Activated CD4-positive, CD25-positive, alpha-beta regulatory T cell treated with anti-CD3 and anti-CD28 coated beads, Interleukin-2, amount 50 U/mL, for 72 hours (primary cell): ENCODE results near the gene TNIP3.
"Not testable (repeated sequence)": the region's sequence is repeated elsewhere in the genome, so short reads cannot be mapped to it uniquely, and the experiment has no call there.

Experiments used
- DNase-seq: peaks from one replicate; pipeline ENCODE4 v3.0.0; 2021

TNIP3 gene

DNA sequence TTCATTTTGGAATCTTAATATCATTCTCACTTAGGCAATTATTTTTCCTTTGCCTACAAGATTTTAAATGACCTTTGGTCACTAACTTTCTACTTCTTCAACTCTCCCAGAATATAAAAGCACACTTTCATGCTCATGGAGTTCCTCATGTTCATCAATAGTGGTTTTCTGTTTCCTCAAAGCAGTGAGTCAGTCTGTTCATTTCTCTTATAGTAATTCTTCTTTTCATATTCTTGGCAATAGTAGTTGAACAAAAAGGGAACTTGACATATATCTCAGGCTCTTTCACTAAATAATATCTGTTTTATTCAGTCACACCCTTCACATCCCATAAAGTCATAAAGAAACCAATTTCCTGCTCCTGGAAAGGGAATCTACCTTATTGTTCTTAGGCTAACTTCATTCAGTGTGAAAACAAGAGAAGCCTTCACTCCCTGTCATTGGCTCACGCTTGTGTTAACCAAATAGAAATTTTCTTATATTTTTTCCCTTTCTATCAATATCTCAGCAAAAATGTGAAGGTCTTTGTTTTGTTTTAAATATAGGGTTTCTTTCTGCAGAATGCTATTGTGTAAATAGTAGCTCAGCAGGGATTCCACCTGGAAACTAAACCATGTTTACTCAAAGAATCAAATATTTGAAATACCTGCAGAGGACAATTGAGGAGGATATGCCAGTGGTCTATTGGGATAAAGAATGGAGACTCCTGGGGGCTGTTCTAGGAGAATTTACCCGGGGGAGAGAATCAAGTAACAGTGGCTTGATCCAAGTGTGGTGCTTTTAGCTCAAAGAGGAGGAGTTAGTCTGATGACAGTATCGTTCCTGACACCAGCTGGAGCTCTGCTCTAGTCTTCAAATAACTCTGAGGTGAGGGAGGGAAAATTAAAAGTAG lies 13.4 kb upstream of the TNIP3 start:
- DNase-seq, result no peak

DNA sequence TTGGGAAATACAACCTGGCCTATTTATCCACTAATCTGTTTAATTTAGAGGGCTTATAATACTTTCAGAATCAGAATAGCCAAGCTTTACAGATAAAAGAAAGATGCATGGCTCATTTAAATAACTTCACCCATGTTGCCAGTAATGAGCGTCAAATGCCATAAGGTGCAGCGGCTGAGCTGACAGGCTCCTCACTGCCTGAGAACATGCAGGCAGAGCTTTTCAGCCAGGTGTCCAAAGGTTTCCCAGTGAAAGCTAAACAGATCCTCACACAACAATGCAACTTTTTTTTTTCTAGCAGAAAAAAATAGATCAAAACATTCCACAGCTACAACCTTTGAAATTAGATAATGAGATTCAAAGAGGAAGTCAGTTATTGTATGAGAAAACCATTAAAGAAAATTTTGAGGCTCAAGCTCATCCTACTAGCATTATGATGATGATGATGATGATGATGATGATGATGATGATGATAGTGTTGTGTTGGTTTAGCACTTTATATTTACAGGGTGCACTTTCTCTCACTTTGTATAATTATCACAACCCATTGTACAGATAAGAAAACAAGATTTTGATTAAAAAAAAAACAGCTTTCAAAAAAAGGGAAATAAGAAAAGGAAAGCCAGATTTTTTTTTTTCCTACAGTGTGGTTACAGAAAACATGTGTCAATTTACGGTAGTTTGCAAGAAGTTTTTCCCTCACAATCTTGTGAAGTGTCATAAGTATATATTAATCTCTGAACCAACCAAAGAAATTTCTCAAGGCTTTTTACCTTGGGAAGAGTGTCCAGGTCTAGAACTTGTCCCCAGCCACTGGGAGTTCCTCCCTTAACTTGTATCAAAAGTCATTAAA lies 12.2 kb upstream of the TNIP3 start:
- no peak for DNase-seq

GRCh38 chr4:121171477-121171876 lies 7.4 kb upstream of the TNIP3 start:
- DNase-seq, result not testable (repeated sequence)

DNA sequence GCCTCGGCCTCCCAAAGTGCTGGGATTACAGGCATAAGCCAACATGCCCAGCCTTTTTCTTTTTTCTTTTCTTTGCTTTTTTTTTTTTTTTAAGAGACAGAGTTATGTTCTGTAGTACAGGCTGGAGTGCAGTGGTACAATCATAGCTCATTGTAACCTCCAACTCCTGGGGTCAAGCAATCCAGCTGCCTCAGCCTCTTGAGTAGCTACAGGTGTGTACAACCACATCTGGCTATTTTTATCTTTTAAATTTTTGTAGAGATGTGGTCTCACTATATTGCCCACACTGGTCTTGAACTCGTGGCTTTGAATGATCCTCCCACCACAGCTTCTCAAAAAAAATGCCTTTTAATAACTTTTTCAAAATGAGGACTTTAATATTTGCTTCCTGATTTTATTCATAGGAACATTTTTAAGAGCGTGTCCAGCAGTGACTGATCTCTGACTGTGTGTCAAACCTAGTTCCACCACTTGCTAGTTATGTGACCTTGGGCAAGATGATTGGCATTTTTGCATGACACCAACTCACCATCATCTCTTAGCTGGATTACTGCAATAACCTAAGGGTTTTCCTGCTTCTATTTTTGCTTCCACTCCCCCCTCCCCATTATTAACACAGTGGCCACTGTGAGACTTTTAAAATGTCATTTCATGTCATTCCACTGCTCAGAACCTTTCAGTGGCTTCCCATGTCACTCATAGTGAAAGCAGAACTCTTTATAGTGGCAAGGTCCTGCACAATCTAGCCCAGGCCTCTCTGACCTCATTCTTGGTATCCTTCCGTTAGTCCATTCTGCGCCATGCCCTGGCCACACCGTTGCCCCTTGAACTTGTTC lies 4.5 kb upstream of the TNIP3 start:
- no peak for DNase-seq

DNA sequence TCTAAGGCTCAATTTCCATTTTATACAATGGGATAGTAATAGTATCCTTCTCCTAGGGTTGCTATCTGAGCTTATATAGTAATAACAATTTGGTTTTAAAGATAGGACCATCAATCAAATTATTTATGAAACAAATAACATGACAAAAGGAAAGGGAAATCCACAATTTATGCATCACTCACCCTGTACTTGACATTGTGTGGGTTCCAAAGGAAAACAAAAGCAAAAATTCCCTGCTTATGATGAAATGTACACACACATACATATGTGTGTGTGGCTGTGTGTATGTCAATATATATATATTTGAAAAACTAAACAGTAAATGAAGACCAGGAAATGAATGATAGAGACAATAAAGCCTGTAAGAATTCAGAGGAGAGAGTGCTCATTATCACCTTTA lies 2.9 kb upstream of the TNIP3 start:
- DNase-seq, result no peak

DNA sequence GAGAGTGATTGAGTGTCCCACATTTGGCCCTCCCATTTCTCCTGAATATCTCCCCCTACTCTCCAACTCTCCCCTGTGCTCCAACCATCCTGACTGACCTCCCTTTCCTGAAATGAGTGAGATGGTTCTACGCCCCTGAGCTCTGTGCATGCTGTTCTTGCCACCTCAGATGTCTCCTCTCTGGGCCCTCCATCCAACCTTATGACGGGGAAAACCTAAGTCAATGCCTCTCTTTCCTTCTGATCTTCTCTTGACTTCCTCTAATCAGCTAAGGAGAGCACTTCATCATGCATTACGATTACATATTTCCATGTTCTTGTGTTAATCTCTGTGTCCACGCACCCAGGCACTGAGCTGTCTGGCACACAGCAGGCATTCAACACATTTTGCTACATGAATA lies 1.1 kb upstream of the TNIP3 start:
- DNase-seq, result no peak

DNA sequence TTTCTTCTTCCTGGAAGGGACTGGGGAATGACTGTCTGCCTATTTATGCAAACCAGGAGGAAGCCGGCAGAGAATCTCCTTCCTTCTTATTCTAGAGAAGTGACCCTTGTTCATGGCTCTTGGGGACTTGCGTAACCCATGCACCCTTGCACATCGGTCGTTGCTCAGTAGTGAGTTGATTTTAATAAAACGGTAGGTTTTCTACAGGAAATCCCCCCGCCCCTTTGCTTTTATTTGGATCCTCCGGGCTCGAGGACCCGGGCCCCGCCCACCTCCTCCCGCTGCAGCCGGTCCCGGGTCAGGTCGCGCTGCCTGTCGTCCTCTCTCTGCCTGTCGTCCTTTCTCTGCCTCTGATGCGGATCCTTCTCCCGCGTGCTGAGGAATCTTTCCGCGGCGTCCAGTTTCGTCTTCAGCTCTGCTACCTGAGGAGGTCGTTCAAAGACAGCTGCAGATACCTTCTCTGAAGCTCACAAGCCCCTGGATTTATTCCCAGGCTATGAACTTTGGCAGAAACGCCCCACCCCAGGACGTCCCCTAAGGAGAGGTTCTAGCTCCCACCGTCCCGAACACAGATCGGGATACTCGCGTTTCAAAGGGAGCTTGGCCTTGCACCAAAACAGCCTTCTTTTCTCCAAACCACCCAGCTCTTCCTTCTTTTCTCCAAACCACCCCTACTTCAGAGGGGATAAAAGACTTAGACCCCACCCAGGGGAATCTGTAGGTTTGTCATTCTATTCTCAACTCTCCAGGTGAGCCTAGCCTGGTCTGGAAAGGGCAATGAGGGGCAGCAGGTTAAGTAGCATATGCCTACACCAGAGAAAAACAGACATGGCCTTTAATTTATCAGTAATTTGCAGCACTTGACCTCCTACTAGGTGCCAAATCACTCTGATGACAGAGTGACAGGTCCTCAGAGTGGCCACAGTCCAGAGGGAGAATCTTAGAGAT lies 7.0 kb downstream of the TNIP3 start:
- DNase-seq, result peak; percentile 45

DNA sequence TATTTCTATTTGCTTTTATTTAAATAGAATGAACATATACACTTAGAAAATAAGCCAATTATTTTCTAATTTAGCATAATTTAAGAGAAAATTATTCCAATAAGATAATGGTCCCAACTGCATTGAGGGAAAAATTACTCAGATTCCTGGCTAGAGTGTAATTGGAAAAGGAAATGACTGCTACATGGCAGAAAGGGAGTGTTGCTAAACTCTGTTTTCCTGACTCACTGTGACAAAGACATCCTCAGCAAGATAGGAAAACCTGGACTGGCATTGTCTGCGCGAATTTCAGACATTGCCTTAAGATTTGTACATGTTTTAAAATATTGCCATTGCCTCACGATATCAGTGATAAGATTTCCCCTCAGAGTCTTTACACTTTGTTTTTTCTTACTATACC lies 8.2 kb downstream of the TNIP3 start:
- no peak for DNase-seq

GRCh38 chr4:121154103-121154515 lies 10.0 kb downstream of the TNIP3 start:
- DNase-seq, result no peak

- no peak for DNase-seq
Observed at GRCh38 chr4:121151942-121152341, 12.2 kb downstream of the TNIP3 start.

- DNase-seq, result no peak
Observed at GRCh38 chr4:121150486-121150885, 13.6 kb downstream of the TNIP3 start.

- no peak for DNase-seq
Observed at GRCh38 chr4:121150003-121150402, 14.1 kb downstream of the TNIP3 start.

DNA sequence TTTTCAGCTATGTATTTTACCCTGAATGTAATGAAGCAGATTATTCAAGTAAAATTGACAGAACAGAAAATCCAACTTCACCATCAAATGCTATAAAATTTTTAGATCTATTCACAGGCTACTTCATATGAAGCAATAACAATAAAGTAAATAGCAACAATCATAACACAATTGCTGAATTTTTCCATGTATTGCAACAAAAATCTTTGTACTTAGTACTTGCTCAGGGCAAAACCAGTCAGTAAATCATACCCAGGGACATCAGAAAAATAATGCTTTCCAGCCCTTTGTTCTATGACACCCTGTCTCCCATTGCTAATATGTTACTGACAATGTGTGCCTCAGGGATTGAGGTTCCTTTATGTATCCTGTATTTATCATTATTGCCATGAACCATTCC lies 15.5 kb downstream of the TNIP3 start:
- DNase-seq, result no peak

DNA sequence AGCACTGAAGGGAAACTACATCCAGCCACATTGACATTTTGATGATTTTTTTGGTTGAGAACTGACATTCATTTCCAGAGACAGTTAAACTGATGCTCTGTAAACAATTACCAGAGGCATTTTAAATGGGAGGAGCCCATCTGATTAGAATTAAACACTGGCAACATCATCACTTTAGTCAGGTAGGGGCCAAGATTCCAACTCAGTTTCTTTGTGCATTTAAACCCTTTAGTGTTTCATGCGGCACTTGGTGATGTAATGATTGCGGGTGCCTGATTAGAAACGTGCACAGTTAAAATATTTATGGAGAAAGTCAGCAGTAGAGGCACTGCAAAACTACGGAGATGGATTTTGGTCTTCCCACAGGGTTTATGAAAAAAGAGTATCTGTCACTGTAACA lies 16.1 kb downstream of the TNIP3 start:
- no peak for DNase-seq

GRCh38 chr4:121146530-121146929 lies 17.6 kb downstream of the TNIP3 start:
- no peak for DNase-seq

DNA sequence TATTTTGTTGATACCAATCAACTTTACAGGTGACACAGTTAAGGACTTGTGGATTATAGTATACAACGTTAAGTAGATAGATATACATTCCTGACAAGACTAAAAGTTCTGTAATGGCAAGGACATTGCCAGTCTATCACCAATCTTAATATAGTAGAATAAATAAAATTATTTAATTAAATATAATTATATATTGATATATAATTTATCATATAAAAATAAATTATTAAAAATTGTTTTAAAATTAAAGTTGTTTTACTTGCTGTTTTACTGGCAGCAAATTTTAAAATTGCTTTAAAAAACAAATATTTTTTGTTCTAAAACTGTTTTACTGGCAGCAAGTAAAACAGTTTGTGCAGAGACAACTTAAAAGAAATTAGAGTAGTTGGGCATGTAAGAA lies 18.7 kb downstream of the TNIP3 start:
- no peak for DNase-seq

GRCh38 chr4:121144021-121144420 lies 20.1 kb downstream of the TNIP3 start:
- no peak for DNase-seq

DNA sequence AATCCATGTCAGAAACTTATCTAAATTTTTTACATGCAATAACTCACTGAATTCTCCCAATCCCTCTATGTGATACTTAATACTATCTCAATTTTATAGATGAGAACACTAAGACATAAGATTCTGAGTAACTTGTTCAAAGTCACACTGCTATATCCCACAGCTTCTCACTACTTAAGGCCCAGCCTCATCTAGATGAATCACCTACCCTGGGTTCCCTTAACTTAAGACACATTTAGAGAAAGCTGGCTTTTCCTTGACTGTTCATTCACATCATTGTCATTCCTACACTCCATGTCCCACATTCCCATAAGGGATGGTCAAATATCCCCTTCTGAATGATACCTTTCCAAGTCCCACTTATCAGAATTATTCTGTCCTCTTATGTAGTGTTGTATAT lies 21.0 kb downstream of the TNIP3 start:
- no peak for DNase-seq

DNA sequence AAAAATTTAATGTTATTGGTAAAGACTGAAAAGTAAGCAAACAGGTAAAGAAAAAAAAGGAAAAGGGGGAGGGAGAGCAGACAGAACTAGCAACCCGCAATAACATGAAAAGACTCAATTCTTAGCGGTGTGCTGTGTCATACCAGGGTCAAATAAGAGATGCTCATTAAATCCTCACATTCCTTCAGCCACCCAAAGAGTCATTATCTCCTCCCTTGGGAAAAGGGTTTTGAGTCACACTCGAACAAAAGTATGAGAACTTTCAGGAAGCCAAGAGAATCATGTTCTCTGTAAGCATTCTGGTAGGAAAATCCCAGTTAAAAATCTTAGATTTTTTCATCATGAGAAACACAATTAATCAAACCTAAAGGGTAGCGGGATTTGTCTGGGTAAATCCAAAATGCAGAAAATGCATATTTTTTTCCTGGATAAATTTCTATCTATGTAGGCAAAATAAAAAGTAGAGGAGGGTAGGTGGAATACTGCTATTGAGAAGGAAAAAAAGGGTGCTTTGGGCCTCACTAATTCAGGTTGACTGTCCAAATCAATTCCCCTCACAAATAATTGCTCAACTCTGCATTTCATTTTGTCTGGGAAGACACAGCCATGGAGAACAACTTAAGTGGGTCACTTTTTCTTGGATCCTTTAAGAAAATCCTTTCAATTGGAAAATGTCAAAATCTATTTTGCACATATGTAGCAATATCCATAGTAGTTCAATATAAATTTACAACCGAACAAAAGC lies 23.2 kb downstream of the TNIP3 start:
- DNase-seq, result no peak

GRCh38 chr4:121139533-121140222 lies 24.4 kb downstream of the TNIP3 start:
- DNase-seq, result no peak
